Liver (tissue), 9 donors: Measurements from ENCODE around the gene CDH22. TPM values are rescaled to one million over a fixed set of nuclear protein-coding genes. Genes with fewer than 3 reads are reported as not detected.

Experiments used
- DNase-seq: peaks from one replicate; pipeline ENCODE4 v3.0.0-alpha.2; 2017; ENCODE audit warnings: low spot score
- H3K27ac ChIP-seq, 2 donors: one replicate each; pipeline ENCODE4 v1.7.0; 2013; ENCODE audit warnings: inconsistent platforms in 2 of 2, low read length in 2 of 2, control low read depth in 1 of 2, low read depth in 1 of 2, mild to moderate bottlenecking in 1 of 2
- H3K27me3 ChIP-seq, 4 donors: one replicate each; pipeline versions ENCODE4 v1.6.1 to v1.7.0; 2013; ENCODE audit warnings: low read length in 3 of 4, inconsistent platforms in 1 of 4, mild to moderate bottlenecking in 1 of 4, moderate library complexity in 1 of 4; ENCODE audit not compliant: control insufficient read depth in 4 of 4, insufficient read depth in 4 of 4
- H3K36me3 ChIP-seq, 4 donors: one replicate each; pipeline versions ENCODE4 v1.6.1 to v1.7.0; 2013; ENCODE audit warnings: low read length in 3 of 4, mild to moderate bottlenecking in 3 of 4, low read depth in 1 of 4, moderate library complexity in 1 of 4; ENCODE audit not compliant: control insufficient read depth in 4 of 4, insufficient read depth in 3 of 4
- H3K4me1 ChIP-seq, 4 donors: one replicate each; pipeline versions ENCODE4 v1.6.1 to v1.7.0; 2013; ENCODE audit warnings: low read length in 3 of 4, mild to moderate bottlenecking in 3 of 4, moderate library complexity in 1 of 4; ENCODE audit not compliant: control insufficient read depth in 4 of 4, insufficient read depth in 4 of 4
- H3K4me3 ChIP-seq, 3 donors: one replicate each; pipeline versions ENCODE4 v1.6.1 to v1.7.0; 2013; ENCODE audit warnings: low read length in 3 of 3, control low read depth in 1 of 3, low read depth in 1 of 3, mild to moderate bottlenecking in 1 of 3
- H3K9ac ChIP-seq, 2 donors: one replicate each; pipeline ENCODE4 v1.7.0; 2013; ENCODE audit warnings: low read length in 2 of 2, mild to moderate bottlenecking in 2 of 2, moderate library complexity in 2 of 2, control low read depth in 1 of 2, low read depth in 1 of 2
- H3K9me3 ChIP-seq, 4 donors: one replicate each; pipeline versions ENCODE4 v1.6.1 to v1.7.0; 2013; ENCODE audit warnings: low read length in 3 of 4; ENCODE audit not compliant: control insufficient read depth in 4 of 4
- ATF3 ChIP-seq: IDR thresholded peaks from 2 replicates; pipeline ENCODE4 v1.6.1; 2016; ENCODE audit warnings: antibody characterized with exemption
- EGR1 ChIP-seq, 2 donors: IDR thresholded peaks; 2 replicates each; pipeline ENCODE4 v1.6.1; 2016 to 2018; ENCODE audit warnings: antibody characterized with exemption in 2 of 2, low read depth in 2 of 2
- FOXA1 ChIP-seq: IDR thresholded peaks from 2 replicates; pipeline ENCODE4 v1.6.1; 2016; ENCODE audit warnings: antibody characterized with exemption
- FOXA2 ChIP-seq: IDR thresholded peaks from 2 replicates; pipeline ENCODE4 v1.6.1; 2016; ENCODE audit warnings: antibody characterized with exemption
- GABPA ChIP-seq, 2 donors: IDR thresholded peaks in 1 of 2; conservative IDR thresholded peaks in 1 of 2; 2 replicates each; pipeline ENCODE4 v1.6.1; 2016; ENCODE audit warnings: antibody characterized with exemption in 2 of 2, mild to moderate bottlenecking in 1 of 2, moderate library complexity in 1 of 2
- HNF4A ChIP-seq, 2 donors: conservative IDR thresholded peaks; 2 replicates each; pipeline ENCODE4 v1.6.1; 2016; ENCODE audit warnings: antibody characterized with exemption in 2 of 2, mild to moderate bottlenecking in 2 of 2
- HNF4G ChIP-seq: IDR thresholded peaks from 2 replicates; pipeline ENCODE4 v1.6.1; 2016; ENCODE audit warnings: antibody characterized with exemption
- JUND ChIP-seq, 2 donors: IDR thresholded peaks; 2 replicates each; pipeline ENCODE4 v1.6.1; 2016; ENCODE audit warnings: antibody characterized with exemption in 2 of 2
- NR2F2 ChIP-seq: IDR thresholded peaks from 2 replicates; pipeline ENCODE4 v1.6.1; 2016; ENCODE audit warnings: antibody characterized with exemption
- RAD21 ChIP-seq, 2 donors: IDR thresholded peaks; 2 replicates each; pipeline ENCODE4 v1.6.1; 2016; ENCODE audit warnings: antibody characterized with exemption in 2 of 2, mild to moderate bottlenecking in 2 of 2
- RXRA ChIP-seq, 2 donors: IDR thresholded peaks; 2 replicates each; pipeline ENCODE4 v1.6.1; 2017 to 2018; ENCODE audit warnings: antibody characterized with exemption in 2 of 2, mild to moderate bottlenecking in 1 of 2
- SP1 ChIP-seq: IDR thresholded peaks from 2 replicates; pipeline ENCODE4 v1.6.1; 2018; ENCODE audit warnings: antibody characterized with exemption, mild to moderate bottlenecking
- TAF1 ChIP-seq: conservative IDR thresholded peaks from 2 replicates; pipeline ENCODE4 v1.6.1; 2016; ENCODE audit warnings: antibody characterized with exemption, mild to moderate bottlenecking
- YY1 ChIP-seq: IDR thresholded peaks from 2 replicates; pipeline ENCODE4 v1.6.1; 2016; ENCODE audit warnings: antibody characterized with exemption, mild to moderate bottlenecking
- WGBS: extraction: QIAGEN DNeasy Blood & Tissue Kit; methylation state at CpG from one replicate; pipeline ENCODE4 v1.1.7; 2013; 5-methylcytosine and 5-hydroxymethylcytosine counted together
- polyA plus RNA-seq, 2 donors: library from polyadenylated mRNA; stranded (reverse) in 1 of 2; unstranded in 1 of 2; fragments of 200-250 nt in 1 of 2; fragments of >200 nt in 1 of 2; fragmentation: Nextera tagmentation in 1 of 2; extraction: Ambion mirVana in 1 of 2; gene quantifications; one replicate each; pipeline versions ENCODE4 v1.2.1 to v1.2.3, GENCODE V29; 2013 to 2015
- total RNA-seq, 2 donors: library from RNA; depleted of rRNA; stranded (reverse); fragments of >200 nt; gene quantifications; one replicate each; pipeline ENCODE4 v1.2.3, GENCODE V29; 2014
- TF ChIP-seq, protein P1 (sequence below): IDR thresholded peaks from 2 replicates; pipeline ENCODE4 v1.6.1; 2016; ENCODE audit warnings: antibody characterized with exemption
- TF ChIP-seq, protein P2 (sequence below): IDR thresholded peaks from 2 replicates; pipeline ENCODE4 v1.6.1; 2016; ENCODE audit warnings: antibody characterized with exemption
- TF ChIP-seq, protein P3 (sequence below): fragments of 150-350 bp; IDR thresholded peaks from 2 replicates; pipeline ENCODE4 v1.5.1; 2017; ENCODE audit warnings: improper control_type of control experiment, low read depth, low read length; ENCODE audit not compliant: missing input control
- TF ChIP-seq, protein P4 (sequence below): IDR thresholded peaks from 2 replicates; pipeline ENCODE4 v1.6.1; 2016; ENCODE audit warnings: antibody characterized with exemption, mild to moderate bottlenecking
- donor health status: healthy.
- donor health status: healthy.
- donor health status: healthy.
- donor health status: healthy.
- donor health status: healthy.

The CDH22 gene
- total and polyA plus RNA-seq, 4 donors: 0.02 TPM; not detected in 3

DNA sequence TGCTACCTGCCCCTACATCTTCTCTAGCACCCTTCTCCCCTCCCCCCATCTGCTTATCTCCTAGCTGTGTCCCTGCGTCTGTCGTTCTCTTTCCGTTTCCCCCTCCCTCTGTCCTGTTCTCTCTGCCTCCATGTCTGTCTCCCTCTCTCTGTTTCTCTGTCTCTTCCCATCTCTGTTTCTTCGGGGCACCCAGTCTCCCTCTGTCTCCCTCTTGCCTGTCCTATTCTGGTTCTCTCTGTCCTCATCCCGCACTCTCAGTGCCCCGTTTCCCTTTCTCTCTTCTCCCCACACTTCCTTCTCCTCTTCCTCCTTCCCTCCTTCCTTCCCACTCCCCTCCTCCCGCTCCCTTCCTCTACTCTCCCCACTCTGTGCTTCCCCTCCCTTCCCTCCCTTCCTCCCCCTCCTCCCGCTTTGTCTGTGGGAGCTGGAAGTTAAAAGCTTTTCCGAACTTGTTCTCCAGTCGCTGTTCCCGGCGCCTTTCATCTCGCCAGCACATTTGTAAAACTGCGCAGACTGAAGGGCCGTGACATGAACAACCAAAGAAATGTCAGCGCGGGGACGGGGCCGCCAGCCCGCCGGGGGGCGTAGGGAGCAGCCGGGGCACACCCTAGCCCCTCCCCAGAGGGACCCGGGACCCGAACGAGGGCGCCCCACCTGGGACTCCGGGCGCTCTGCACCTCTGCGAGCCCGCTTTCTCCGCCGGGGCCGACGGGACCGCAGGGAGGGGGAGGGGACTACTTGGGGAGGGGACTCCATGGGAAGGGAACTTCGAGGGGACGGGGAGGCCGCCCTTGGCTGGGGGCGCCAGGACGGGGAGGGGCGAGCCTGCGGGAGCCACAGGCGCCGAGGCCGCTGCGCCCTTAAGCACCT, 4.0 kb upstream of the CDH22 start:
- H3K27me3 ChIP-seq: peaks cover 5 to 21% (median 14%) of the 10 kb centered on the region in 4 donors
- H3K27ac ChIP-seq: no peak overlapping the region
- no peak overlapping the region for H3K9ac ChIP-seq
- no peak for DNase-seq
- TF ChIP-seq FOXA2 (no peak), FOXA1 (no peak), RXRA (IDR thresholded peaks at IDR 0.05) (no peak), HNF4G (no peak), RAD21 (IDR thresholded peaks at IDR 0.05) (no peak), NR2F2 (no peak), ATF3 (no peak), GABPA (IDR thresholded peaks at IDR 0.05 in 1 of 2, conservative IDR thresholded peaks at IDR 0.05 in 1 of 2) (no peak), EGR1 (IDR thresholded peaks at IDR 0.05; ENCODE audit: low read depth in 2 of 2) (no peak), TAF1 (no peak), JUND (IDR thresholded peaks at IDR 0.05) (no peak), YY1 (no peak), SP1 (no peak), HNF4A (conservative IDR thresholded peaks at IDR 0.05) (no peak)
- TF ChIP-seq, protein P1, sequence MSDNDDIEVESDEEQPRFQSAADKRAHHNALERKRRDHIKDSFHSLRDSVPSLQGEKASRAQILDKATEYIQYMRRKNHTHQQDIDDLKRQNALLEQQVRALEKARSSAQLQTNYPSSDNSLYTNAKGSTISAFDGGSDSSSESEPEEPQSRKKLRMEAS: no peak
- TF ChIP-seq, protein P2, sequence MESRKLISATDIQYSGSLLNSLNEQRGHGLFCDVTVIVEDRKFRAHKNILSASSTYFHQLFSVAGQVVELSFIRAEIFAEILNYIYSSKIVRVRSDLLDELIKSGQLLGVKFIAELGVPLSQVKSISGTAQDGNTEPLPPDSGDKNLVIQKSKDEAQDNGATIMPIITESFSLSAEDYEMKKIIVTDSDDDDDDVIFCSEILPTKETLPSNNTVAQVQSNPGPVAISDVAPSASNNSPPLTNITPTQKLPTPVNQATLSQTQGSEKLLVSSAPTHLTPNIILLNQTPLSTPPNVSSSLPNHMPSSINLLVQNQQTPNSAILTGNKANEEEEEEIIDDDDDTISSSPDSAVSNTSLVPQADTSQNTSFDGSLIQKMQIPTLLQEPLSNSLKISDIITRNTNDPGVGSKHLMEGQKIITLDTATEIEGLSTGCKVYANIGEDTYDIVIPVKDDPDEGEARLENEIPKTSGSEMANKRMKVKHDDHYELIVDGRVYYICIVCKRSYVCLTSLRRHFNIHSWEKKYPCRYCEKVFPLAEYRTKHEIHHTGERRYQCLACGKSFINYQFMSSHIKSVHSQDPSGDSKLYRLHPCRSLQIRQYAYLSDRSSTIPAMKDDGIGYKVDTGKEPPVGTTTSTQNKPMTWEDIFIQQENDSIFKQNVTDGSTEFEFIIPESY: no peak
- TF ChIP-seq, protein P3, sequence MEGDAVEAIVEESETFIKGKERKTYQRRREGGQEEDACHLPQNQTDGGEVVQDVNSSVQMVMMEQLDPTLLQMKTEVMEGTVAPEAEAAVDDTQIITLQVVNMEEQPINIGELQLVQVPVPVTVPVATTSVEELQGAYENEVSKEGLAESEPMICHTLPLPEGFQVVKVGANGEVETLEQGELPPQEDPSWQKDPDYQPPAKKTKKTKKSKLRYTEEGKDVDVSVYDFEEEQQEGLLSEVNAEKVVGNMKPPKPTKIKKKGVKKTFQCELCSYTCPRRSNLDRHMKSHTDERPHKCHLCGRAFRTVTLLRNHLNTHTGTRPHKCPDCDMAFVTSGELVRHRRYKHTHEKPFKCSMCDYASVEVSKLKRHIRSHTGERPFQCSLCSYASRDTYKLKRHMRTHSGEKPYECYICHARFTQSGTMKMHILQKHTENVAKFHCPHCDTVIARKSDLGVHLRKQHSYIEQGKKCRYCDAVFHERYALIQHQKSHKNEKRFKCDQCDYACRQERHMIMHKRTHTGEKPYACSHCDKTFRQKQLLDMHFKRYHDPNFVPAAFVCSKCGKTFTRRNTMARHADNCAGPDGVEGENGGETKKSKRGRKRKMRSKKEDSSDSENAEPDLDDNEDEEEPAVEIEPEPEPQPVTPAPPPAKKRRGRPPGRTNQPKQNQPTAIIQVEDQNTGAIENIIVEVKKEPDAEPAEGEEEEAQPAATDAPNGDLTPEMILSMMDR: no peak
- TF ChIP-seq, protein P4, sequence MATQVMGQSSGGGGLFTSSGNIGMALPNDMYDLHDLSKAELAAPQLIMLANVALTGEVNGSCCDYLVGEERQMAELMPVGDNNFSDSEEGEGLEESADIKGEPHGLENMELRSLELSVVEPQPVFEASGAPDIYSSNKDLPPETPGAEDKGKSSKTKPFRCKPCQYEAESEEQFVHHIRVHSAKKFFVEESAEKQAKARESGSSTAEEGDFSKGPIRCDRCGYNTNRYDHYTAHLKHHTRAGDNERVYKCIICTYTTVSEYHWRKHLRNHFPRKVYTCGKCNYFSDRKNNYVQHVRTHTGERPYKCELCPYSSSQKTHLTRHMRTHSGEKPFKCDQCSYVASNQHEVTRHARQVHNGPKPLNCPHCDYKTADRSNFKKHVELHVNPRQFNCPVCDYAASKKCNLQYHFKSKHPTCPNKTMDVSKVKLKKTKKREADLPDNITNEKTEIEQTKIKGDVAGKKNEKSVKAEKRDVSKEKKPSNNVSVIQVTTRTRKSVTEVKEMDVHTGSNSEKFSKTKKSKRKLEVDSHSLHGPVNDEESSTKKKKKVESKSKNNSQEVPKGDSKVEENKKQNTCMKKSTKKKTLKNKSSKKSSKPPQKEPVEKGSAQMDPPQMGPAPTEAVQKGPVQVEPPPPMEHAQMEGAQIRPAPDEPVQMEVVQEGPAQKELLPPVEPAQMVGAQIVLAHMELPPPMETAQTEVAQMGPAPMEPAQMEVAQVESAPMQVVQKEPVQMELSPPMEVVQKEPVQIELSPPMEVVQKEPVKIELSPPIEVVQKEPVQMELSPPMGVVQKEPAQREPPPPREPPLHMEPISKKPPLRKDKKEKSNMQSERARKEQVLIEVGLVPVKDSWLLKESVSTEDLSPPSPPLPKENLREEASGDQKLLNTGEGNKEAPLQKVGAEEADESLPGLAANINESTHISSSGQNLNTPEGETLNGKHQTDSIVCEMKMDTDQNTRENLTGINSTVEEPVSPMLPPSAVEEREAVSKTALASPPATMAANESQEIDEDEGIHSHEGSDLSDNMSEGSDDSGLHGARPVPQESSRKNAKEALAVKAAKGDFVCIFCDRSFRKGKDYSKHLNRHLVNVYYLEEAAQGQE: no peak
- H3K4me1 ChIP-seq: peaks cover 11 to 28% (median 17%) of the 10 kb centered on the region in 4 donors
- 4% methylated on average over 47 of the region's 47 CpGs for WGBS
- H3K9me3 ChIP-seq: no peaks in the 10 kb centered on the region
- H3K36me3 ChIP-seq: no peaks in the 10 kb centered on the region
- no peak overlapping the region for H3K4me3 ChIP-seq
